GM12874 (cell line): ENCODE measurements around the gene CTNNA2.

ENCODE experiments used
- CTCF ChIP-seq: IDR thresholded peaks from 2 replicates; pipeline ENCODE4 v1.5.1; 2011; ENCODE audit warnings: low read depth, mild to moderate bottlenecking, control low read depth, low read length, moderate library complexity; ENCODE audit not compliant: insufficient read depth

CTNNA2 gene

GRCh38 chr2:79940364-79940763 is 427.5 kb downstream of the CTNNA2 start:
- TF ChIP-seq CTCF = no peak

- no peak for TF ChIP-seq CTCF
Measured at GRCh38 chr2:79941179-79941578, 428.3 kb downstream of the CTNNA2 start.

- no peak for TF ChIP-seq CTCF
Measured at GRCh38 chr2:79944205-79944604, 431.4 kb downstream of the CTNNA2 start.

- TF ChIP-seq CTCF = no peak
Measured at GRCh38 chr2:79945653-79946445, 433.0 kb downstream of the CTNNA2 start.

- no peak for TF ChIP-seq CTCF
Measured at GRCh38 chr2:79947751-79948150, 434.9 kb downstream of the CTNNA2 start.

- no peak for TF ChIP-seq CTCF
Measured at GRCh38 chr2:79950526-79950925, 437.7 kb downstream of the CTNNA2 start.

GRCh38 chr2:79952616-79953015 is 439.8 kb downstream of the CTNNA2 start:
- no peak for TF ChIP-seq CTCF
